Chondrocyte (in vitro differentiated cells): Measurements from ENCODE around the gene ERICH6B. TPM values are rescaled to one million over a fixed set of nuclear protein-coding genes. Genes with fewer than 3 reads are reported as not detected.
"Not testable (repeated sequence)": the region's sequence is repeated elsewhere in the genome, so short reads cannot be mapped to it uniquely, and the experiment has no call there.

Experiments used
- DNase-seq: peaks from one replicate; pipeline ENCODE4 v3.0.0; 2021; ENCODE audit warnings: mixed read lengths, low spot score
- H3K27ac Mint-ChIP-seq: one replicate; pipeline ENCODE4 v1.8.0; 2021; ENCODE audit warnings: mild to moderate bottlenecking, moderate library complexity, mixed read lengths; ENCODE audit not compliant: unreplicated experiment
- H3K27me3 Mint-ChIP-seq: 2 replicates; pipeline ENCODE4 v1.8.0; 2021; ENCODE audit warnings: low read depth, mixed read lengths
- H3K36me3 Mint-ChIP-seq: 2 replicates; pipeline ENCODE4 v1.8.0; 2021; ENCODE audit warnings: low read depth, mixed read lengths
- H3K4me1 Mint-ChIP-seq: 2 replicates; pipeline ENCODE4 v1.8.0; 2021; ENCODE audit warnings: low read depth, mild to moderate bottlenecking, mixed read lengths
- H3K4me3 Mint-ChIP-seq: one replicate; pipeline ENCODE4 v1.8.0; 2021; ENCODE audit warnings: mild to moderate bottlenecking, moderate library complexity, mixed read lengths; ENCODE audit not compliant: unreplicated experiment
- H3K9me3 Mint-ChIP-seq: 2 replicates; pipeline ENCODE4 v1.8.0; 2021; ENCODE audit warnings: low read depth, mixed read lengths
- CTCF ChIP-seq: fragments of 200-600 bp; sonication (generic); IDR thresholded peaks from 2 replicates; pipeline ENCODE4 v1.5.0; 2021; ENCODE audit warnings: antibody characterized with exemption, mild to moderate bottlenecking, moderate library complexity
- total RNA-seq: library from RNA; stranded (reverse); gene quantifications from 3 replicates; pipeline ENCODE4 v1.2.1, GENCODE V29; 2021

Gene ERICH6B
- total RNA-seq, 1 donor from 2014 or later = not detected

- Mint-ChIP-seq H3K4me1 (peaks cover 19% of the 10 kb centered on the region), H3K36me3 (no peaks in the 10 kb centered on the region), H3K27me3 (no peaks in the 10 kb centered on the region), H3K4me3 (no peak overlapping the region), H3K9me3 (peaks cover 9% of the 10 kb centered on the region), H3K27ac (no peak overlapping the region)
- DNase-seq = no peak
- TF ChIP-seq CTCF = no peak
Observed at GRCh38 chr13:45654633-45655349, 39.3 kb upstream of the ERICH6B start.

- H3K4me1 Mint-ChIP-seq, H3K4me3 Mint-ChIP-seq, DNase-seq, H3K36me3 Mint-ChIP-seq, H3K27ac Mint-ChIP-seq, H3K27me3 Mint-ChIP-seq: not testable (repeated sequence)
- peaks cover 17% of the 10 kb centered on the region for H3K9me3 Mint-ChIP-seq
Observed at GRCh38 chr13:45645263-45645662, 29.7 kb upstream of the ERICH6B start.

- H3K4me1 Mint-ChIP-seq, DNase-seq, H3K36me3 Mint-ChIP-seq, H3K27me3 Mint-ChIP-seq, H3K4me3 Mint-ChIP-seq, H3K27ac Mint-ChIP-seq: not testable (repeated sequence)
- H3K9me3 Mint-ChIP-seq = peaks cover 17% of the 10 kb centered on the region
Observed at GRCh38 chr13:45642159-45642558, 26.6 kb upstream of the ERICH6B start.

GRCh38 chr13:45635291-45635690 lies 19.8 kb upstream of the ERICH6B start:
- not testable (repeated sequence) for H3K4me1 Mint-ChIP-seq, H3K27me3 Mint-ChIP-seq, DNase-seq, H3K4me3 Mint-ChIP-seq, H3K27ac Mint-ChIP-seq, H3K36me3 Mint-ChIP-seq
- peaks cover 13% of the 10 kb centered on the region for H3K9me3 Mint-ChIP-seq

GRCh38 chr13:45630791-45631190 lies 15.3 kb upstream of the ERICH6B start:
- DNase-seq = no peak
- Mint-ChIP-seq H3K4me1 (no peaks in the 10 kb centered on the region), H3K9me3 (peaks cover 2% of the 10 kb centered on the region), H3K27me3 (peaks cover 6% of the 10 kb centered on the region), H3K4me3 (no peak overlapping the region), H3K36me3 (no peaks in the 10 kb centered on the region), H3K27ac (no peak overlapping the region)
- no peak for TF ChIP-seq CTCF

GRCh38 chr13:45629940-45630339 lies 14.4 kb upstream of the ERICH6B start:
- Mint-ChIP-seq H3K9me3 (no peaks in the 10 kb centered on the region), H3K4me3 (no peak overlapping the region), H3K27me3 (peaks cover 11% of the 10 kb centered on the region), H3K27ac (no peak overlapping the region), H3K4me1 (no peaks in the 10 kb centered on the region), H3K36me3 (no peaks in the 10 kb centered on the region)
- DNase-seq = no peak
- no peak for TF ChIP-seq CTCF

GRCh38 chr13:45628094-45628493 lies 12.6 kb upstream of the ERICH6B start:
- H3K36me3 Mint-ChIP-seq = no peaks in the 10 kb centered on the region
- no peak for DNase-seq
- H3K27ac Mint-ChIP-seq = no peak overlapping the region
- no peaks in the 10 kb centered on the region for H3K9me3 Mint-ChIP-seq
- H3K4me3 Mint-ChIP-seq = no peak overlapping the region
- H3K27me3 Mint-ChIP-seq = peaks cover 18% of the 10 kb centered on the region
- no peak for TF ChIP-seq CTCF
- H3K4me1 Mint-ChIP-seq = no peaks in the 10 kb centered on the region
